ENCODE results near the gene ATP1B2.

Gene ATP1B2

DNA sequence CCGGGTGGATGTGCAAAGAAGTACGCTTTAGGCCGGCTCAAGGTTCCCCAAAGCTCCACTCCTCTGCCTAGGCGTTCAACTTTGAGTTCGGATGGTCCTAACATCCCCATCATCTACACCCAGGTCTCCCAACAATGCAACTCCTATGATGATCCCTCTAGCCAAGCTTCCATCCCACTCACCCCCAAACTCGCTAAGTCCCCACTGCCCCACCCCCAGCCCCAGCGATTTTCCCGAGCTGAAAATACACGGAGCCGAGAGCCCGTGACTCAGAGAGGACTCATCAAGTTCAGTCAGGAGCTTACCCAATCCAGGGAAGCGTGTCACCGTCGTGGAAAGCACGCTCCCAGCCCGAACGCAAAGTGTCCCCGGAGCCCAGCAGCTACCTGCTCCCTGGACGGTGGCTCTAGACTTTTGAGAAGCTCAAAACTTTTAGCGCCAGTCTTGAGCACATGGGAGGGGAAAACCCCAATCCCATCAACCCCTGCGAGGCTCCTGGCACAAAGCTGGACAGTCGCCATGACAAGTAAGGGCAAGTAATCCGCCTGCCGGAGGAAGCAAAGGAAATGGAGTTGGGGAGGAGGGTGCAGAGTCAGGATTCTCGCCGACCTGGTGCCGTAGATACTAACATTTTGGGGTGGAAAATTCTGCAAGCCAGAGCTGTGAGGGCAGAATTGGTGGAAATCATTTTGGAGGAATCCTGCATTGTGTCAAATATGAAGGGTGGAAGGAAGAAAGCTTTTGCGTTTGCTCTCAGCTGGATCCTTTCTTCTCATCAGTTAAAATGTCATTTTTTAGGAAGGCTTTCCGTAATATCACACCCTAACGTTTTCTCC is 36.6 kb downstream of the ATP1B2 start, which contains the start of gene TP53:
TP53 (minus strand) TSS at position 419 of the 836 bp plus-strand sequence. CDS start 10,896 bp downstream, outside the sequence.
- H3K9me2 ChIP-seq (replicated peaks; ENCODE audit: control insufficient read depth, low read length), result no peaks in the 10 kb centered on the region
- H3F3A ChIP-seq (ENCODE audit: control insufficient read depth, insufficient read depth), result peaks cover 15% of the 10 kb centered on the region
- H3K27ac ChIP-seq (ENCODE audit: low read depth, low read length), result peak within 1 kb of the TSS; percentile 79
- peaks cover 30% of the 10 kb centered on the region for H4K20me1 ChIP-seq (ENCODE audit: control insufficient read depth, insufficient read depth, low read depth, low read length)
- peak within 1 kb of the TSS; percentile 96 for H3K4me3 ChIP-seq (ENCODE audit: low read length)
- H3K9me3 ChIP-seq (ENCODE audit: control insufficient read depth, insufficient read depth, low read length), result no peaks in the 10 kb centered on the region
- H3K27me3 ChIP-seq (ENCODE audit: control insufficient read depth, low read length), result no peaks in the 10 kb centered on the region
- peak within 1 kb of the TSS; percentile 82 for H3K4me2 ChIP-seq (ENCODE audit: low read length)
- H3K4me1 ChIP-seq (ENCODE audit: control insufficient read depth, low read length), result peaks cover 23% of the 10 kb centered on the region
- peaks cover 77% of the 10 kb centered on the region for H3K79me2 ChIP-seq (ENCODE audit: control insufficient read depth, low read length)
- no peak for TF ChIP-seq EZH2phosphoT487 (IDR thresholded peaks at IDR 0.05; ENCODE audit: borderline replicate concordance, low read length)
- TF ChIP-seq, protein P1, sequence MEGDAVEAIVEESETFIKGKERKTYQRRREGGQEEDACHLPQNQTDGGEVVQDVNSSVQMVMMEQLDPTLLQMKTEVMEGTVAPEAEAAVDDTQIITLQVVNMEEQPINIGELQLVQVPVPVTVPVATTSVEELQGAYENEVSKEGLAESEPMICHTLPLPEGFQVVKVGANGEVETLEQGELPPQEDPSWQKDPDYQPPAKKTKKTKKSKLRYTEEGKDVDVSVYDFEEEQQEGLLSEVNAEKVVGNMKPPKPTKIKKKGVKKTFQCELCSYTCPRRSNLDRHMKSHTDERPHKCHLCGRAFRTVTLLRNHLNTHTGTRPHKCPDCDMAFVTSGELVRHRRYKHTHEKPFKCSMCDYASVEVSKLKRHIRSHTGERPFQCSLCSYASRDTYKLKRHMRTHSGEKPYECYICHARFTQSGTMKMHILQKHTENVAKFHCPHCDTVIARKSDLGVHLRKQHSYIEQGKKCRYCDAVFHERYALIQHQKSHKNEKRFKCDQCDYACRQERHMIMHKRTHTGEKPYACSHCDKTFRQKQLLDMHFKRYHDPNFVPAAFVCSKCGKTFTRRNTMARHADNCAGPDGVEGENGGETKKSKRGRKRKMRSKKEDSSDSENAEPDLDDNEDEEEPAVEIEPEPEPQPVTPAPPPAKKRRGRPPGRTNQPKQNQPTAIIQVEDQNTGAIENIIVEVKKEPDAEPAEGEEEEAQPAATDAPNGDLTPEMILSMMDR (IDR thresholded peaks at IDR 0.05; ENCODE audit: low read depth, low read length, poor library complexity, severe bottlenecking), result no peak
- H3K36me3 ChIP-seq (ENCODE audit: control insufficient read depth, low read length), result peaks cover 53% of the 10 kb centered on the region

DNA sequence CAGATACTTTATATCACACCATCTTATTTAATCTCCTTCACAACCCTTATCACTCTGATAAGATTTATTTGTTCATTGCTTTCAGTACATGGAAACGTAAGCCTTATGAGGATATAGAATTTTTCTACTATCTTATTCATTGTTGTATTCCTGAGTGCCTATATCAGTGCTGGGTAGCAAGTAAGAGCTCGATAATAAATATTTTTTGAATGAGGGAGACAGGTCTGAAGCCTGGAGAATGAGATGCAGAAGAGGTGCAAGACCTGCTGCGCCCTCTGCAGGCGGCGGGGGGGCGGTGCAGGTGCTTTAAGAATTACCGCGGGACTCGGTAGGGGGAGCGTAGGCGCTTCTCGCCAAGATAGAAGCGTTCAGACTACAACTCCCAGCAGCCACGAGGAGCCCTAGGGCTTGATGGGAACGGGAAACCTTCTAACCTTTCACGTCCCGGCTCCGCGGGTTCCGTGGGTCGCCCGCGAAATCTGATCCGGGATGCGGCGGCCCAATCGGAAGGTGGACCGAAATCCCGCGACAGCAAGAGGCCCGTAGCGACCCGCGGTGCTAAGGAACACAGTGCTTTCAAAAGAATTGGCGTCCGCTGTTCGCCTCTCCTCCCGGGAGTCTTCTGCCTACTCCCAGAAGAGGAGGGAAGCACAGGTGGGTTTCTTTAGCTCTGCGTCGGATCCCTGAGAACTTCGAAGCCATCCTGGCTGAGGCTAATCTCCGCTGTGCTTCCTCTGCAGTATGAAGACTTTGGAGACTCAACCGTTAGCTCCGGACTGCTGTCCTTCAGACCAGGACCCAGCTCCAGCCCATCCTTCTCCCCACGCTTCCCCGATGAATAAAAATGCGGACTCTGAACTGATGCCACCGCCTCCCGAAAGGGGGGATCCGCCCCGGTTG is 37.4 kb downstream of the ATP1B2 start, which contains the start of gene WRAP53:
WRAP53 (plus strand) TSS at position 570 of the 900 bp plus-strand sequence; CDS start at position 742, 172 bp downstream.
- Histone ChIP-seq H3K4me2 (ENCODE audit: low read length) (peak within 1 kb of the TSS; percentile 82), H4K20me1 (ENCODE audit: control insufficient read depth, insufficient read depth, low read depth, low read length) (peaks cover 26% of the 10 kb centered on the region), H3K36me3 (ENCODE audit: control insufficient read depth, low read length) (peaks cover 50% of the 10 kb centered on the region), H3K4me1 (ENCODE audit: control insufficient read depth, low read length) (peaks cover 23% of the 10 kb centered on the region), H3K27ac (ENCODE audit: low read depth, low read length) (peak within 1 kb of the TSS; percentile 79), H3K9me3 (ENCODE audit: control insufficient read depth, insufficient read depth, low read length) (no peaks in the 10 kb centered on the region), H3K9me2 (replicated peaks; ENCODE audit: control insufficient read depth, low read length) (no peaks in the 10 kb centered on the region), H3F3A (ENCODE audit: control insufficient read depth, insufficient read depth) (peaks cover 15% of the 10 kb centered on the region), H3K79me2 (ENCODE audit: control insufficient read depth, low read length) (peaks cover 68% of the 10 kb centered on the region), H3K27me3 (ENCODE audit: control insufficient read depth, low read length) (no peaks in the 10 kb centered on the region), H3K4me3 (ENCODE audit: low read length) (peak within 1 kb of the TSS; percentile 96)
- TF ChIP-seq, protein P1 (IDR thresholded peaks at IDR 0.05; ENCODE audit: low read depth, low read length, poor library complexity, severe bottlenecking), result peak; percentile 99
- no peak for TF ChIP-seq EZH2phosphoT487 (IDR thresholded peaks at IDR 0.05; ENCODE audit: borderline replicate concordance, low read length)

DNA sequence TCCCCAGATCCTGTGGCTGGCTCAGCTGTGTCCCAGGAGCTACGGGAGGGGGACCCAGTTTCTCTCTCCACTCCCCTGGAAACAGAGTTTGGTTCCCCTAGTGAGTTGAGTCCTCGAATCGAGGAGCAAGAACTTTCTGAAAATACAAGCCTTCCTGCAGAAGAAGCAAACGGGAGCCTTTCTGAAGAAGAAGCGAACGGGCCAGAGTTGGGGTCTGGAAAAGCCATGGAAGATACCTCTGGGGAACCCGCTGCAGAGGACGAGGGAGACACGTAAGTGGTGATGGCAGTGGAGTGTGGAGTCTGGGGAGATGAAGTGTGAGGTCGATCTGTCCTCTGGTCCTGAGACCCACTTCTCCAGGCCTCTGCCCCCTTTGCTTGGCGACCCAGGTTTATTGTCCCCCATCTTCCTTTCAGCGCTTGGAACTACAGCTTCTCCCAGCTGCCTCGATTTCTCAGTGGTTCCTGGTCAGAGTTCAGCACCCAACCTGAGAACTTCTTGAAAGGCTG is 38.1 kb downstream of the ATP1B2 start:
- Histone ChIP-seq H3K4me2 (ENCODE audit: low read length) (peak overlapping the region; percentile 75), H4K20me1 (ENCODE audit: control insufficient read depth, insufficient read depth, low read depth, low read length) (peaks cover 20% of the 10 kb centered on the region), H3K27ac (ENCODE audit: low read depth, low read length) (peak overlapping the region; percentile 26; the same call in 1 of the 2 replicates), H3K79me2 (ENCODE audit: control insufficient read depth, low read length) (peaks cover 61% of the 10 kb centered on the region), H3K4me3 (ENCODE audit: low read length) (peak overlapping the region; percentile 96), H3K9me3 (ENCODE audit: control insufficient read depth, insufficient read depth, low read length) (no peaks in the 10 kb centered on the region), H3K27me3 (ENCODE audit: control insufficient read depth, low read length) (no peaks in the 10 kb centered on the region), H3F3A (ENCODE audit: control insufficient read depth, insufficient read depth) (peaks cover 15% of the 10 kb centered on the region), H3K4me1 (ENCODE audit: control insufficient read depth, low read length) (peaks cover 23% of the 10 kb centered on the region), H3K36me3 (ENCODE audit: control insufficient read depth, low read length) (peaks cover 45% of the 10 kb centered on the region), H3K9me2 (replicated peaks; ENCODE audit: control insufficient read depth, low read length) (no peaks in the 10 kb centered on the region)
- TF ChIP-seq, protein P1 (IDR thresholded peaks at IDR 0.05; ENCODE audit: low read depth, low read length, poor library complexity, severe bottlenecking), result no peak
- no peak for TF ChIP-seq EZH2phosphoT487 (IDR thresholded peaks at IDR 0.05; ENCODE audit: borderline replicate concordance, low read length)
